SK-N-MC (cell line): Measurements from ENCODE around the gene DNASE2B.

Experiments used
- FOXP2 ChIP-seq: optimal IDR thresholded peaks from 2 replicates; pipeline ENCODE3; 2011; ENCODE audit warnings: mild to moderate bottlenecking, moderate library complexity; ENCODE audit not compliant: insufficient read depth; ENCODE audit errors: extremely low read length, control extremely low read depth
- POLR2AphosphoS5 ChIP-seq: IDR thresholded peaks from 2 replicates; pipeline ENCODE4 v1.6.1; 2012; ENCODE audit warnings: mild to moderate bottlenecking, low read depth, low read length, borderline replicate concordance

DNA sequence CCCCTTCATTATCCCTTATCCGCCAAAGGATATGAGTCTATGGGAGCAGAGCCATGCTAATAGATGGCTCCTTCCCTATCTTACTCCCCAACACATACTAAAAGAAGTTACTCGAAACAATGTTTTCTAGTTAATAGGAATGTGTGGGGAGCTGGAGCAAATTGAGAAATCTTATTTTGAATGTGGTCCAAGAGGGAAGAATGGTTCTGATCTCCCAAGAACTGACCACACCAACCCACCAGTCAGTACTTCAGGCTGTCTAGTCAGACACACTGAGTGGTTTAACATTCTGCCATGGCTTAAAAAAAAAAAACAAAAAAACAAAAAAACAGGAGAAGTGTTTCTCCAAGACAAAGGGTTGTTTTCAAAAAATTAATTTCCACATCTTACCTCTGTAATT, 31.5 kb upstream of the DNASE2B start:
- TF ChIP-seq FOXP2 (no peak), POLR2AphosphoS5 (no peak)
